ENCODE data around the gene NLGN4Y. TPM values are rescaled to one million over a fixed set of nuclear protein-coding genes. Genes with fewer than 3 reads are reported as not detected.

Gene NLGN4Y
- total and polyA plus RNA-seq, 4 donors: 2.9 to 5.3 TPM; not detected in 2

DNA sequence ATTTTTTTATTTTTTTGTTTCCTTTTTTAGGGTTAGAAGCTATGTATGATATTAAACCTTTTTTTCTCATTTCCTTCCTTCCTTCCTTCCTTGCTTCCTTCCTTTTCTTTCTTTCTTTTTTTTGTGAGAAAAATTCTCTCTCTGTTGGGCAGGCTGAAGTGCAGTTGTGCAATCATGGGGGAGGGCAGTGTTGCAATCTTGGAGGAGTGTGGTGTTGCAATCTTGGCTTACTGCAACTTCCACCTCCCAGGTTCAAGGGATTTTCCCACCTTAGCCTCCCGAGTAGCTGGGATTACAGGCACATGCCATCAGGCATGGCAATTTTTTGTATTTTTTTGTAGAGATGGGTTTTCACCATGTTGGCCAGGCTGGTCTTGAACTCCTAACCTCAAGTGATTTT is 326.4 kb downstream of the NLGN4Y start:
- no peak for DNase-seq (ENCODE audit: low spot score)
- H3K36me3 ChIP-seq (ENCODE audit: control insufficient read depth in 4 of 4, insufficient read depth in 3 of 4, low read depth in 1 of 4, low read length in 3 of 4): no peaks in the 10 kb centered on the region
- WGBS: 25% methylated on average over 1 of the region's 1 CpG

More for the DNA sequence above, 326.4 kb downstream of the NLGN4Y start:
- no peak overlapping the region for H3K9ac ChIP-seq (ENCODE audit: low read depth in 1 of 2, low read length in 2 of 2)
- no peaks in the 10 kb centered on the region for H3K9me3 ChIP-seq (ENCODE audit: control insufficient read depth in 4 of 4, low read length in 3 of 4)
- H3K27ac ChIP-seq (ENCODE audit: low read depth in 1 of 2, low read length in 2 of 2): no peak overlapping the region
- no peaks in the 10 kb centered on the region for H3K27me3 ChIP-seq (ENCODE audit: control insufficient read depth in 4 of 4, insufficient read depth in 4 of 4, low read length in 3 of 4)
- no peaks in the 10 kb centered on the region for H3K4me1 ChIP-seq (ENCODE audit: control insufficient read depth in 4 of 4, insufficient read depth in 4 of 4, low read length in 3 of 4)
- TF ChIP-seq NR2F2 (IDR thresholded peaks at IDR 0.05) (no peak), SP1 (IDR thresholded peaks at IDR 0.05) (no peak), JUND (IDR thresholded peaks at IDR 0.05) (no peak), HNF4A (conservative IDR thresholded peaks at IDR 0.05) (peak in 1 of 2 donors; percentile 53), FOXA1 (IDR thresholded peaks at IDR 0.05) (no peak), YY1 (IDR thresholded peaks at IDR 0.05) (no peak), GABPA (IDR thresholded peaks at IDR 0.05 in 1 of 2, conservative IDR thresholded peaks at IDR 0.05 in 1 of 2) (no peak), RAD21 (IDR thresholded peaks at IDR 0.05) (peak in 1 of 2 donors; percentile 17), RXRA (IDR thresholded peaks at IDR 0.05) (peak in 1 of 2 donors; percentile 66), EGR1 (IDR thresholded peaks at IDR 0.05; ENCODE audit: low read depth in 2 of 2) (no peak), TAF1 (conservative IDR thresholded peaks at IDR 0.05) (no peak), HNF4G (IDR thresholded peaks at IDR 0.05) (no peak), FOXA2 (IDR thresholded peaks at IDR 0.05) (no peak)
- TF ChIP-seq, protein P1, sequence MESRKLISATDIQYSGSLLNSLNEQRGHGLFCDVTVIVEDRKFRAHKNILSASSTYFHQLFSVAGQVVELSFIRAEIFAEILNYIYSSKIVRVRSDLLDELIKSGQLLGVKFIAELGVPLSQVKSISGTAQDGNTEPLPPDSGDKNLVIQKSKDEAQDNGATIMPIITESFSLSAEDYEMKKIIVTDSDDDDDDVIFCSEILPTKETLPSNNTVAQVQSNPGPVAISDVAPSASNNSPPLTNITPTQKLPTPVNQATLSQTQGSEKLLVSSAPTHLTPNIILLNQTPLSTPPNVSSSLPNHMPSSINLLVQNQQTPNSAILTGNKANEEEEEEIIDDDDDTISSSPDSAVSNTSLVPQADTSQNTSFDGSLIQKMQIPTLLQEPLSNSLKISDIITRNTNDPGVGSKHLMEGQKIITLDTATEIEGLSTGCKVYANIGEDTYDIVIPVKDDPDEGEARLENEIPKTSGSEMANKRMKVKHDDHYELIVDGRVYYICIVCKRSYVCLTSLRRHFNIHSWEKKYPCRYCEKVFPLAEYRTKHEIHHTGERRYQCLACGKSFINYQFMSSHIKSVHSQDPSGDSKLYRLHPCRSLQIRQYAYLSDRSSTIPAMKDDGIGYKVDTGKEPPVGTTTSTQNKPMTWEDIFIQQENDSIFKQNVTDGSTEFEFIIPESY (IDR thresholded peaks at IDR 0.05): no peak
- TF ChIP-seq, protein P2, sequence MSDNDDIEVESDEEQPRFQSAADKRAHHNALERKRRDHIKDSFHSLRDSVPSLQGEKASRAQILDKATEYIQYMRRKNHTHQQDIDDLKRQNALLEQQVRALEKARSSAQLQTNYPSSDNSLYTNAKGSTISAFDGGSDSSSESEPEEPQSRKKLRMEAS (IDR thresholded peaks at IDR 0.05): peak; percentile 22
- TF ChIP-seq, protein P3, sequence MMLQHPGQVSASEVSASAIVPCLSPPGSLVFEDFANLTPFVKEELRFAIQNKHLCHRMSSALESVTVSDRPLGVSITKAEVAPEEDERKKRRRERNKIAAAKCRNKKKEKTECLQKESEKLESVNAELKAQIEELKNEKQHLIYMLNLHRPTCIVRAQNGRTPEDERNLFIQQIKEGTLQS (IDR thresholded peaks at IDR 0.05): no peak
- TF ChIP-seq, protein P4, sequence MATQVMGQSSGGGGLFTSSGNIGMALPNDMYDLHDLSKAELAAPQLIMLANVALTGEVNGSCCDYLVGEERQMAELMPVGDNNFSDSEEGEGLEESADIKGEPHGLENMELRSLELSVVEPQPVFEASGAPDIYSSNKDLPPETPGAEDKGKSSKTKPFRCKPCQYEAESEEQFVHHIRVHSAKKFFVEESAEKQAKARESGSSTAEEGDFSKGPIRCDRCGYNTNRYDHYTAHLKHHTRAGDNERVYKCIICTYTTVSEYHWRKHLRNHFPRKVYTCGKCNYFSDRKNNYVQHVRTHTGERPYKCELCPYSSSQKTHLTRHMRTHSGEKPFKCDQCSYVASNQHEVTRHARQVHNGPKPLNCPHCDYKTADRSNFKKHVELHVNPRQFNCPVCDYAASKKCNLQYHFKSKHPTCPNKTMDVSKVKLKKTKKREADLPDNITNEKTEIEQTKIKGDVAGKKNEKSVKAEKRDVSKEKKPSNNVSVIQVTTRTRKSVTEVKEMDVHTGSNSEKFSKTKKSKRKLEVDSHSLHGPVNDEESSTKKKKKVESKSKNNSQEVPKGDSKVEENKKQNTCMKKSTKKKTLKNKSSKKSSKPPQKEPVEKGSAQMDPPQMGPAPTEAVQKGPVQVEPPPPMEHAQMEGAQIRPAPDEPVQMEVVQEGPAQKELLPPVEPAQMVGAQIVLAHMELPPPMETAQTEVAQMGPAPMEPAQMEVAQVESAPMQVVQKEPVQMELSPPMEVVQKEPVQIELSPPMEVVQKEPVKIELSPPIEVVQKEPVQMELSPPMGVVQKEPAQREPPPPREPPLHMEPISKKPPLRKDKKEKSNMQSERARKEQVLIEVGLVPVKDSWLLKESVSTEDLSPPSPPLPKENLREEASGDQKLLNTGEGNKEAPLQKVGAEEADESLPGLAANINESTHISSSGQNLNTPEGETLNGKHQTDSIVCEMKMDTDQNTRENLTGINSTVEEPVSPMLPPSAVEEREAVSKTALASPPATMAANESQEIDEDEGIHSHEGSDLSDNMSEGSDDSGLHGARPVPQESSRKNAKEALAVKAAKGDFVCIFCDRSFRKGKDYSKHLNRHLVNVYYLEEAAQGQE (IDR thresholded peaks at IDR 0.05): no peak
- TF ChIP-seq, protein P5, sequence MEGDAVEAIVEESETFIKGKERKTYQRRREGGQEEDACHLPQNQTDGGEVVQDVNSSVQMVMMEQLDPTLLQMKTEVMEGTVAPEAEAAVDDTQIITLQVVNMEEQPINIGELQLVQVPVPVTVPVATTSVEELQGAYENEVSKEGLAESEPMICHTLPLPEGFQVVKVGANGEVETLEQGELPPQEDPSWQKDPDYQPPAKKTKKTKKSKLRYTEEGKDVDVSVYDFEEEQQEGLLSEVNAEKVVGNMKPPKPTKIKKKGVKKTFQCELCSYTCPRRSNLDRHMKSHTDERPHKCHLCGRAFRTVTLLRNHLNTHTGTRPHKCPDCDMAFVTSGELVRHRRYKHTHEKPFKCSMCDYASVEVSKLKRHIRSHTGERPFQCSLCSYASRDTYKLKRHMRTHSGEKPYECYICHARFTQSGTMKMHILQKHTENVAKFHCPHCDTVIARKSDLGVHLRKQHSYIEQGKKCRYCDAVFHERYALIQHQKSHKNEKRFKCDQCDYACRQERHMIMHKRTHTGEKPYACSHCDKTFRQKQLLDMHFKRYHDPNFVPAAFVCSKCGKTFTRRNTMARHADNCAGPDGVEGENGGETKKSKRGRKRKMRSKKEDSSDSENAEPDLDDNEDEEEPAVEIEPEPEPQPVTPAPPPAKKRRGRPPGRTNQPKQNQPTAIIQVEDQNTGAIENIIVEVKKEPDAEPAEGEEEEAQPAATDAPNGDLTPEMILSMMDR (IDR thresholded peaks at IDR 0.05; ENCODE audit: low read depth, low read length, missing input control): no peak
- no peak overlapping the region for H3K4me3 ChIP-seq (ENCODE audit: low read depth in 1 of 3, low read length in 3 of 3)

Data from liver (tissue), 9 donors.